ENCODE data around the gene SHROOM3.

DNA sequence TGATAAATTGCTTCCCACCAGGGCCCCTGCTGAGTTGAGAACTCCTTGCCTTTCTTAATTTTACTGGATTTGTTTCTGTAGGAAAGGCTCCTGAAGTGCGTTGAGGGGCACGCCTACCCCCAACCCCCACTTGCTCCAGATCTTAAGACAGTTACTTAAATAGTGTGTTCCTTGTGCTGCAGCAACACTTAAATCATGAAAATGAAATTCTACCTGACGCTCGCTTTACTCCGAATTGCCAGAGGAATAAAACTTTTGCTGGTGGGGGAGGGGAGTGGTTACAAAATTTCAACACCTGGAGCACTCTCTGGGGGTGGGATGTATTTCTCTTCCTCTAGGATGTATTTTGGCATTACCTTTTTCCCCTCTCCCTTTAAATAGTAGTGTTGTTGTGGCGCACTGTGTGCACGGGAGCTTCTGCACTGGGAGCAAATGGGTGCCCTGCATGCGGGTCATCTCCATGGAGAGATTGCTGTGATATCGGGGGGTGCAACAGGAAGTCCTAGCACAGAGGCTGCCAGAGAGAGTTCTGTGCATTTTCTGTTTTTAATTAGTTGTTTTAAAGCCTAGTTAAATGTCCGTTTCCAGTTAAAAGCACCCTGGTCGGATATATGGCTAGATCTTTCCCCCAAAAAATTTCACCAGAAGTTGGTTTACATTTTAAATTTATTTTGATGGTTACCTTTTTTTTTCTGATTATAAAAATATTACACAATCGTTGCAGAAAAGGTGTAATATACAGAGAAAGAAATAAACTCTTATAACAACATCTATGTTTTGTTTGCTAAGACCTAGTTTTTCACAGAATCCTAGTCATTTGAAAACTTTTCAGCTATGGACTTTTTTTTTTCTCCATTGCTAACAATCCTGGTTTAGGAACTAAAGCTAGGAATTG is 255.2 kb downstream of the SHROOM3 start:
- TF ChIP-seq POLR2AphosphoS5 (IDR thresholded peaks at IDR 0.05) = peak in 2 of 3 donors; percentile 56 to 63
- TF ChIP-seq, protein P1, sequence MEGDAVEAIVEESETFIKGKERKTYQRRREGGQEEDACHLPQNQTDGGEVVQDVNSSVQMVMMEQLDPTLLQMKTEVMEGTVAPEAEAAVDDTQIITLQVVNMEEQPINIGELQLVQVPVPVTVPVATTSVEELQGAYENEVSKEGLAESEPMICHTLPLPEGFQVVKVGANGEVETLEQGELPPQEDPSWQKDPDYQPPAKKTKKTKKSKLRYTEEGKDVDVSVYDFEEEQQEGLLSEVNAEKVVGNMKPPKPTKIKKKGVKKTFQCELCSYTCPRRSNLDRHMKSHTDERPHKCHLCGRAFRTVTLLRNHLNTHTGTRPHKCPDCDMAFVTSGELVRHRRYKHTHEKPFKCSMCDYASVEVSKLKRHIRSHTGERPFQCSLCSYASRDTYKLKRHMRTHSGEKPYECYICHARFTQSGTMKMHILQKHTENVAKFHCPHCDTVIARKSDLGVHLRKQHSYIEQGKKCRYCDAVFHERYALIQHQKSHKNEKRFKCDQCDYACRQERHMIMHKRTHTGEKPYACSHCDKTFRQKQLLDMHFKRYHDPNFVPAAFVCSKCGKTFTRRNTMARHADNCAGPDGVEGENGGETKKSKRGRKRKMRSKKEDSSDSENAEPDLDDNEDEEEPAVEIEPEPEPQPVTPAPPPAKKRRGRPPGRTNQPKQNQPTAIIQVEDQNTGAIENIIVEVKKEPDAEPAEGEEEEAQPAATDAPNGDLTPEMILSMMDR (IDR thresholded peaks at IDR 0.05) = no peak
- TF ChIP-seq POLR2A (IDR thresholded peaks at IDR 0.05) = peak in 1 of 4 donors; percentile 22

Measured in stomach (tissue), 4 donors.